Muscle layer of colon (tissue), 2 donors: ENCODE data around the gene PLXNB3.
"Not testable (repeated sequence)": the region's sequence is repeated elsewhere in the genome, so short reads cannot be mapped to it uniquely, and the experiment has no call there.

ENCODE experiments used
- H3K27ac ChIP-seq: one replicate; pipeline ENCODE4 v1.7.0; 2013; ENCODE audit warnings: low read depth, mild to moderate bottlenecking, low read length, moderate library complexity
- H3K27me3 ChIP-seq, 2 donors: one replicate each; pipeline ENCODE4 v1.7.0; 2013; ENCODE audit warnings: low read length in 2 of 2, mild to moderate bottlenecking in 2 of 2; ENCODE audit not compliant: insufficient read depth in 2 of 2, control insufficient read depth in 1 of 2
- H3K36me3 ChIP-seq: one replicate; pipeline ENCODE4 v1.7.0; 2013; ENCODE audit warnings: mild to moderate bottlenecking, low read length; ENCODE audit not compliant: insufficient read depth
- H3K4me1 ChIP-seq: one replicate; pipeline ENCODE4 v1.7.0; 2013; ENCODE audit warnings: mild to moderate bottlenecking, low read length; ENCODE audit not compliant: insufficient read depth
- H3K4me3 ChIP-seq, 2 donors: one replicate each; pipeline ENCODE4 v1.7.0; 2013; ENCODE audit warnings: low read length in 2 of 2, low read depth in 1 of 2, mild to moderate bottlenecking in 1 of 2, moderate library complexity in 1 of 2
- H3K9ac ChIP-seq: one replicate; pipeline ENCODE4 v1.7.0; 2013; ENCODE audit warnings: low read length
- H3K9me3 ChIP-seq: one replicate; pipeline ENCODE4 v1.7.0; 2013; ENCODE audit warnings: mild to moderate bottlenecking, low read length
- donor health status: abdominal sarcoma.
- donor health status: Adenocarcinoma of cecum.

Gene PLXNB3

GRCh38 chrX:153816831-153817690, 53.0 kb downstream of the PLXNB3 start:
- Histone ChIP-seq H3K27ac (no peak overlapping the region), H3K9me3 (no peaks in the 10 kb centered on the region), H3K27me3 (peaks cover 0 to 22% of the 10 kb centered on the region in 2 donors), H3K4me3 (no peak overlapping the region), H3K9ac (no peak overlapping the region), H3K36me3 (no peaks in the 10 kb centered on the region), H3K4me1 (peaks cover 5% of the 10 kb centered on the region)

GRCh38 chrX:153818064-153818463, 54.0 kb downstream of the PLXNB3 start:
- H3K9me3 ChIP-seq, H3K4me3 ChIP-seq, H3K27ac ChIP-seq, H3K4me1 ChIP-seq, H3K9ac ChIP-seq, H3K36me3 ChIP-seq: not testable (repeated sequence)
- H3K27me3 ChIP-seq = peaks cover 0 to 17% of the 10 kb centered on the region in 2 donors

GRCh38 chrX:153818571-153819383, 54.7 kb downstream of the PLXNB3 start:
- Histone ChIP-seq H3K36me3 (no peaks in the 10 kb centered on the region), H3K4me3 (peak overlapping the region in 1 of 2 donors; percentile 32), H3K27me3 (peaks cover 0 to 18% of the 10 kb centered on the region in 2 donors), H3K9me3 (no peaks in the 10 kb centered on the region), H3K4me1 (peaks cover 5% of the 10 kb centered on the region), H3K9ac (no peak overlapping the region), H3K27ac (no peak overlapping the region)

DNA sequence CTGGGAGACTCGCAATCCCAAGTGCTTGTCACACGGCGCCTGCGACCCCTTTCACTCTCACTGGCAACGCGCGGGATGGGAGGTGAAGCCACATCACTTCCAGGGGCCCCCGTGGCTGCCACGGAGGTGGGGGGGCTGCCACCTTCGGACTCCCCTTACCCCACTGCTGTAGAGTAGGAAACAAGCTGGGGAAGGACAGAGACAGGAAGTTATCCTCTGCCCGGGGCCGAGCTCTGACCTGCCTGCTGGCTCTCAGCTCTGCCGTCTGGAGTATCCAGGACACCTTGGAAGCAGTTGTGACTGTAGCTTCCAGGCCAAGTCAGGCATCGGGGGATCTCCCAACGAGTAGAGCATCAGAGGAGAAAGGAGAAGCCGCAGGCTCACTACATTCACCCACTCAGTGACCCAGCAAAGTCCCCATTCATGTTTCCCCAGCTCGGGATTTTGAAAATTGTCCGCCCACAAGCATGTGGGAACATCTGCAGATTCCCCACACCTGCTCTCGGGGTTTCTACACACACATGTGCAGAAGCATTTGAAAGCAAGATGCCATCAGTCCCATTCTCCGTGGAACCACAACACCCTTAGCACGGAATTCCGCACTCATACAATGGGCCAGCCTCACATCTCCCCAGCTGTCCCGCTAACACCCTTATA, 55.5 kb downstream of the PLXNB3 start:
- Histone ChIP-seq H3K9ac (no peak overlapping the region), H3K27me3 (peaks cover 0 to 22% of the 10 kb centered on the region in 2 donors)

GRCh38 chrX:153820601-153821000, 56.6 kb downstream of the PLXNB3 start:
- H3K36me3 ChIP-seq = no peaks in the 10 kb centered on the region
- no peak overlapping the region for H3K27ac ChIP-seq
- no peaks in the 10 kb centered on the region for H3K9me3 ChIP-seq
- peaks cover 0 to 23% of the 10 kb centered on the region in 2 donors for H3K27me3 ChIP-seq
- H3K4me1 ChIP-seq = peaks cover 5% of the 10 kb centered on the region
- no peak overlapping the region for H3K4me3 ChIP-seq
- H3K9ac ChIP-seq = no peak overlapping the region

More for the DNA sequence above, 55.5 kb downstream of the PLXNB3 start:
- Histone ChIP-seq H3K36me3 (no peaks in the 10 kb centered on the region), H3K4me1 (peaks cover 5% of the 10 kb centered on the region), H3K27ac (no peak overlapping the region), H3K4me3 (peak overlapping the region in 1 of 2 donors; percentile 32), H3K9me3 (no peaks in the 10 kb centered on the region)

DNA sequence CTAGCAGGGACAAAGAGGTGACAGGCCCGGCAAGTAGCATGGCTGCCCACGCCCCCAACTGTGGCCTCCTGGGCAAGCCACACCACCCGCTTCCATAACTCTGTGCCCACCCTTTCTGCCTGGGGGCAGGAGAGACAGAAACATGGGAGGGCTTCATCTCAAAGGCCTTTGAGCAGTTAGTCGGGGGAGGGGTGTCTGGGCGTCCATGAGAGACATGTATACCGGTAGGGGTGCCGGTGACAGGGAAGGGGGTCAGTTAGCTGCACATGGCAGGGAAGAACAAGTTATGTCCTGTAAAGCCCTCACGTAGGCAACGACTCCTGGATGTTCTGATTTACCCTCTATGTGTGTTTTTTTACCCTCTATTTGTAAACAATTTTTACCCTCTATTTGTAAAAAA, 57.0 kb downstream of the PLXNB3 start:
- no peaks in the 10 kb centered on the region for H3K9me3 ChIP-seq
- H3K36me3 ChIP-seq = no peaks in the 10 kb centered on the region
- H3K4me3 ChIP-seq = no peak overlapping the region
- H3K27ac ChIP-seq = no peak overlapping the region
- peaks cover 5% of the 10 kb centered on the region for H3K4me1 ChIP-seq
- H3K27me3 ChIP-seq = peaks cover 0 to 23% of the 10 kb centered on the region in 2 donors
- H3K9ac ChIP-seq = no peak overlapping the region

GRCh38 chrX:153824348-153824747, 60.3 kb downstream of the PLXNB3 start:
- no peaks in the 10 kb centered on the region for H3K36me3 ChIP-seq
- H3K27ac ChIP-seq = no peak overlapping the region
- H3K27me3 ChIP-seq = peaks cover 0 to 34% of the 10 kb centered on the region in 2 donors
- peaks cover 3% of the 10 kb centered on the region for H3K4me1 ChIP-seq
- no peak overlapping the region for H3K9ac ChIP-seq
- H3K9me3 ChIP-seq = no peaks in the 10 kb centered on the region
- no peak overlapping the region for H3K4me3 ChIP-seq

GRCh38 chrX:153825042-153825441, 61.0 kb downstream of the PLXNB3 start:
- Histone ChIP-seq H3K4me1 (no peaks in the 10 kb centered on the region), H3K27me3 (peaks cover 0 to 41% of the 10 kb centered on the region in 2 donors), H3K9me3 (no peaks in the 10 kb centered on the region), H3K4me3 (no peak overlapping the region), H3K9ac (no peak overlapping the region), H3K36me3 (no peaks in the 10 kb centered on the region), H3K27ac (no peak overlapping the region)
